Loucy (cell line): Measurements from ENCODE around the gene CCDC33.

Experiments
- H2AFZ ChIP-seq: fragments of 200-600 bp; sonication (generic); 2 replicates; pipeline ENCODE4 v1.6.0; 2016; ENCODE audit warnings: antibody characterized with exemption, mild to moderate bottlenecking, low read length, moderate library complexity
- H3F3A ChIP-seq: fragments of 200-600 bp; 2 replicates; pipeline ENCODE4 v1.6.0; 2016; ENCODE audit warnings: antibody characterized with exemption, low read depth, mild to moderate bottlenecking
- H3K27me3 ChIP-seq: fragments of 200-600 bp; sonication (generic); 2 replicates; pipeline ENCODE4 v1.6.1; 2014; ENCODE audit warnings: low read length, mild to moderate bottlenecking; ENCODE audit not compliant: insufficient read depth, poor library complexity, severe bottlenecking
- H3K36me3 ChIP-seq: fragments of 200-600 bp; sonication (generic); 2 replicates; pipeline ENCODE4 v1.6.1; 2016; ENCODE audit warnings: low read length; ENCODE audit not compliant: insufficient read depth
- H3K4me1 ChIP-seq: fragments of 200-600 bp; sonication (generic); 2 replicates; pipeline ENCODE4 v1.5.1; 2014; ENCODE audit warnings: low read length, mild to moderate bottlenecking; ENCODE audit not compliant: insufficient read depth, poor library complexity, severe bottlenecking
- H3K4me2 ChIP-seq: fragments of 200-600 bp; sonication (generic); 2 replicates; pipeline ENCODE4 v1.6.0; 2014; ENCODE audit warnings: antibody characterized with exemption, low read length, low read depth, mild to moderate bottlenecking; ENCODE audit not compliant: poor library complexity, severe bottlenecking
- H3K4me3 ChIP-seq: fragments of 200-600 bp; sonication (generic); 2 replicates; pipeline ENCODE4 v1.5.1; 2014; ENCODE audit warnings: low read length, mild to moderate bottlenecking, mixed read lengths; ENCODE audit not compliant: poor library complexity, severe bottlenecking
- H3K79me2 ChIP-seq: fragments of 200-600 bp; sonication (generic); 2 replicates; pipeline ENCODE4 v1.6.1; 2014; ENCODE audit warnings: low read length; ENCODE audit not compliant: insufficient read depth
- H3K9ac ChIP-seq: fragments of 200-600 bp; sonication (generic); 2 replicates; pipeline ENCODE4 v1.6.0; 2014; ENCODE audit warnings: mild to moderate bottlenecking, low read depth, low read length, moderate library complexity; ENCODE audit not compliant: poor library complexity, severe bottlenecking
- H3K9me2 ChIP-seq: fragments of 200-600 bp; sonication (generic); replicated peaks from 2 replicates; pipeline ENCODE4 v1.6.1; 2016; ENCODE audit warnings: low read depth, low read length, mixed read lengths
- H3K9me3 ChIP-seq: fragments of 200-600 bp; sonication (generic); 2 replicates; pipeline ENCODE4 v1.6.1; 2014; ENCODE audit warnings: mild to moderate bottlenecking, antibody characterized with exemption, low read length, low read depth; ENCODE audit not compliant: insufficient read depth
- H4K20me1 ChIP-seq: fragments of 200-600 bp; sonication (generic); 2 replicates; pipeline ENCODE4 v1.6.0; 2014; ENCODE audit warnings: antibody characterized with exemption, low read length, mild to moderate bottlenecking; ENCODE audit not compliant: insufficient read depth, poor library complexity, severe bottlenecking
- EZH2phosphoT487 ChIP-seq: fragments of 200-600 bp; IDR thresholded peaks from 2 replicates; pipeline ENCODE4 v1.6.1; 2018; ENCODE audit warnings: antibody characterized with exemption, mild to moderate bottlenecking, moderate library complexity, borderline replicate concordance
- TF ChIP-seq, protein P1 (sequence below): fragments of 200-600 bp; sonication (generic); conservative IDR thresholded peaks from 2 replicates; pipeline ENCODE4 v1.5.1; 2014; ENCODE audit warnings: mild to moderate bottlenecking, antibody characterized with exemption, low read length

CCDC33 gene

DNA sequence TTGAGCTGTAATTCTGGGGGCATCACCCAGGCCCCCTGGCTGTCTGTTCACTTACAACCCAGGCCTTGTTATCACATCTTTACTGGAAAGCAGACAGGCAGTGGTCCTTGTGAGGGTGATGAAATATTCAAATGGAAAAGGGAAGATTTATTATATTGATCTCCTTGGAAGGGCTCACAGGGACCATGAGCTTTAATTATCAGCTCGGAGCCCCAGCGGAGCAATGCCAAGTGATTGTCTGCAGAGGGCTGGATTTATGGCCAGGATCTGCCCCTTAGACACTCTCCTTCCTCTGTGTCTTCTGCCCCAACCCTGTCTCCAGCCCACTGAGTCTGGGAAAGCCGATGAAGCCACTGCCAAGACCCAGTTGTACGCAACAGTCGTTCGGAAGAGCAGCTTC, 31.9 kb downstream of the CCDC33 start:
- no peaks in the 10 kb centered on the region for H3K36me3 ChIP-seq
- TF ChIP-seq, protein P1, sequence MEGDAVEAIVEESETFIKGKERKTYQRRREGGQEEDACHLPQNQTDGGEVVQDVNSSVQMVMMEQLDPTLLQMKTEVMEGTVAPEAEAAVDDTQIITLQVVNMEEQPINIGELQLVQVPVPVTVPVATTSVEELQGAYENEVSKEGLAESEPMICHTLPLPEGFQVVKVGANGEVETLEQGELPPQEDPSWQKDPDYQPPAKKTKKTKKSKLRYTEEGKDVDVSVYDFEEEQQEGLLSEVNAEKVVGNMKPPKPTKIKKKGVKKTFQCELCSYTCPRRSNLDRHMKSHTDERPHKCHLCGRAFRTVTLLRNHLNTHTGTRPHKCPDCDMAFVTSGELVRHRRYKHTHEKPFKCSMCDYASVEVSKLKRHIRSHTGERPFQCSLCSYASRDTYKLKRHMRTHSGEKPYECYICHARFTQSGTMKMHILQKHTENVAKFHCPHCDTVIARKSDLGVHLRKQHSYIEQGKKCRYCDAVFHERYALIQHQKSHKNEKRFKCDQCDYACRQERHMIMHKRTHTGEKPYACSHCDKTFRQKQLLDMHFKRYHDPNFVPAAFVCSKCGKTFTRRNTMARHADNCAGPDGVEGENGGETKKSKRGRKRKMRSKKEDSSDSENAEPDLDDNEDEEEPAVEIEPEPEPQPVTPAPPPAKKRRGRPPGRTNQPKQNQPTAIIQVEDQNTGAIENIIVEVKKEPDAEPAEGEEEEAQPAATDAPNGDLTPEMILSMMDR = no peak
- H3K9me2 ChIP-seq = no peaks in the 10 kb centered on the region
- no peaks in the 10 kb centered on the region for H3K9me3 ChIP-seq
- H3K4me1 ChIP-seq = peaks cover 24% of the 10 kb centered on the region
- H3K4me2 ChIP-seq = no peak overlapping the region
- H2AFZ ChIP-seq = no peak overlapping the region
- H3K27me3 ChIP-seq = no peaks in the 10 kb centered on the region
- no peak overlapping the region for H3K9ac ChIP-seq
- no peaks in the 10 kb centered on the region for H3F3A ChIP-seq
- H3K4me3 ChIP-seq = no peak overlapping the region
- H3K79me2 ChIP-seq = no peaks in the 10 kb centered on the region
- H4K20me1 ChIP-seq = no peaks in the 10 kb centered on the region

DNA sequence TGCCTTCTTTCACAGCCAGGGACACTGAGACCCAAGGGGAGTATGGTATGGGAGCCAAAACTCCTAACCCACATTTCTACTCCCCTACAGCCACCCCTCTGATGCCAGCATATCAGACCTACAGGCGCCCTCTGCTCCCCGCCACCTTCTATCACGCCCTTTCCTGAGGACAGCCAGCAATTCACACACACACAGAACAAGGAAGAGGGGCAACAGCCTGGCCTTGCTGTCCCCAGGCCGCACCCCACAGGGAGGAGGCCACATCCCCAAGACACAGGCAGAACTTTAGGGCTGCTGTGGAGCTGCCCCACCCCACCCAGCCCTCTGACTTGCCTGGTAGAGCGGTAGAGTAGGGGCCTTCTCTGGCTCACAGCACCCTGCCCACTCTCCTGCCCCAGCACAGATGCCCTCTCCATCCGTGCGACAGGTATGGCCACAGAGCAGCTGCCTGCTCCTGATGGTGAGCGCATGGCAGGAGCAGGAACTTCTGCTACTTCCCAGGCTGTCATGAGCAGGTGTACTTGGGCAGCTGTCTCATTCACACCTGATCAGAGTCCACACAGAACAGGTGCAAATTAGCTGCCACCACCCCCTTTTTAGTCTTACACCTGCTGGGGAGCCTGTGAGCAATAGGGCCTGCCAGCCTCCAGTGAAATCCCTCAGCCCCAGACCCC, 33.4 kb downstream of the CCDC33 start:
- Histone ChIP-seq H3K79me2 (no peaks in the 10 kb centered on the region), H3K9me2 (no peaks in the 10 kb centered on the region), H3K4me2 (no peak overlapping the region), H2AFZ (no peak overlapping the region), H3K4me1 (peaks cover 24% of the 10 kb centered on the region), H3K27me3 (no peaks in the 10 kb centered on the region), H4K20me1 (no peaks in the 10 kb centered on the region), H3K9me3 (no peaks in the 10 kb centered on the region), H3K4me3 (no peak overlapping the region), H3F3A (no peaks in the 10 kb centered on the region), H3K9ac (no peak overlapping the region), H3K36me3 (no peaks in the 10 kb centered on the region)
- TF ChIP-seq, protein P1 = no peak
- TF ChIP-seq EZH2phosphoT487 = no peak

DNA sequence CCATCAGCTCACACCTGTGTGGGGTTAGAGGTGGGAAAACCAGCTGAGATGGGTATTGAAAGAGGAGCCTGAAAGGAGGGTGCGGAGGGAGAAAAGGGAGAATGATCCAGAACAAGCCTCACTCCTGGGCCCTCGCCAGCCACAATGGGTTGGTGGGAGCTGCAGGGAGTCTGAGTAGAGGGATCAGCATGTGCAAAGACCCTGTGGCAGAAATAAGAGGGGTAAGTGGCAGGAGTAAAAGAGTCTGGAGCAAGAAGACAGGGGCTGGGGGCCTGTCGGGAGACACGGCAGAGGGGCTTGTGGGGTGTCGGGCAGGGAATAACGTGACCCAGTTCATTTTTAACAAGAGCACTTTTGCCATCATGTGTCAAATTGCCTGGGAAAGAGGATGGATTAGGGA, 34.0 kb downstream of the CCDC33 start:
- H3K9me2 ChIP-seq = no peaks in the 10 kb centered on the region
- no peak overlapping the region for H3K4me3 ChIP-seq
- no peaks in the 10 kb centered on the region for H3K79me2 ChIP-seq
- H3F3A ChIP-seq = no peaks in the 10 kb centered on the region
- TF ChIP-seq EZH2phosphoT487 = no peak
- TF ChIP-seq, protein P1 = no peak
- H3K9ac ChIP-seq = no peak overlapping the region
- H3K9me3 ChIP-seq = no peaks in the 10 kb centered on the region
- peaks cover 25% of the 10 kb centered on the region for H3K4me1 ChIP-seq
- H3K36me3 ChIP-seq = no peaks in the 10 kb centered on the region
- H2AFZ ChIP-seq = no peak overlapping the region
- H4K20me1 ChIP-seq = no peaks in the 10 kb centered on the region
- no peaks in the 10 kb centered on the region for H3K27me3 ChIP-seq
- H3K4me2 ChIP-seq = no peak overlapping the region
